Measurements from ENCODE around the gene CYFIP1. TPM values are rescaled to one million over a fixed set of nuclear protein-coding genes. Genes with fewer than 3 reads are reported as not detected.
A peak's percentile ranks its signal among the peaks of the same experiment; 100 is the strongest.

The CYFIP1 gene
- 143 TPM for total RNA-seq (ENCODE audit: unreplicated experiment)
- long read RNA-seq, full-length matches to known transcripts: 1 of 11 reads
- long read RNA-seq, partial matches to known transcripts: 4 of 11 reads
- long read RNA-seq, other reads (novel, unspliced or antisense): 6 of 11 reads

DNA sequence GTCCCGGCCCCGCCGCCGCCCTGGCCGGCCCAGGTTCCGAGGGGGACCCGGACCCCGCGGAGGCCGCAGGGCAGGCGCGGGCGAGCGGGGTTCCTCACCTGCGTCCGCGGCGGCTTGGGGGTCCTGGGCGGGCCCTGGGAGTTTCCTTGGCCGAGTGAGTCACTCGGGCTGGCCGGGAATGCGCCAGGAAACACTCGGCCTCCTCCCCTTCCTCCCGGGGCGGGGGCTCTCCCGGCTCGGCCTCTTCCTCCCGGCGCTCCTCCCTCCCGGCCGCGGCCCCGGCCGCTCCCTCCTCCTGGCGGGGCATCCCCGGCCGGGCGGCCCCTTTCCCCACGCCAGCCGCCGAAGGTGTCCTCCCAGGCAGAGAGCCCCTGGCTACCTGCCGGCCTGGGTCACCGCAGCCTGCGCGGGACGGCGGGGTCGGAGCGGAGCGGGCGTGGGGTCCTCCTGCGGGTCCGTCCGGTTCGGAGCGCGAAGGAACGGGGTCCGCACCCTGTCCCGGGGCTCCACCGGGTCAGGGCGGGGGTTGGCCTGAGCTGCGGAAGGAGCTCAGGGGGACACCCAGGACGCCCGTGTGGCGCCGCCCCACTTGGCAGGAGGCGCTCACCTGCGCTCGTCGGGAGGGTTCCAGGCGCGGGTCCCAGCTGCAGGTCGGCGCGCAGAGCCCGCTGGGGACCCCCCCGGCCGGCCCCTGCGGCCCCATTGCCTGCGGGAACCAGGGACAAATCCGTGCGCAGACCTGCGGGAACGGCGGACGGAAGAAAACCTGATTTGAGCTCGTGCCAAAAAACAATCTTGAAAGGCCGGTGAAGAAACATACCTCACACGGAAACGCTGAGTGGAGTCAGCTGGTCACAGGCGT, at the start of gene CYFIP1:
Gene CYFIP1 (minus strand): TSS at position 180 of the 862 bp plus-strand sequence. CDS start 33,083 bp downstream, outside the sequence.
- peaks cover 5% of the 10 kb centered on the region for H3K4me1 Mint-ChIP-seq (ENCODE audit: low read depth, unreplicated experiment)

DNA sequence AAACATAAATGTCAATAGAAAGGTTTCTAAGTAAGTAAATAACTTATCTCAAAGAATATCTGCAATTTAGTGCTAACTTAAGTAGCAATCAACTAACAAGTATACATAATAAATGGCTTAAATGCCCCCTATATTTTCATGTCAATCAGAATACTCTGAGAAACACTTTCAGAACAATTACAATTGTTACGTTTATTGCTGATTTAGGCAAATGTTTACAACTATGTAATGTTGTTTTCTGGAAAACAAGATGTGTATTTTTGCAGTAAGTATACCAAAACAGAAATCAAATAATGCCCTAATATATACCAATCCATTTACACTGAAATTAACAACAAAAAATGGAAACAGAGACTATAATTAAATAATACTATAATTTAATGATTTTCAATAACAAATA, 46.0 kb upstream of the CYFIP1 start:
- no peaks in the 10 kb centered on the region for H3K36me3 Mint-ChIP-seq (ENCODE audit: unreplicated experiment)
- H3K4me3 Mint-ChIP-seq (ENCODE audit: unreplicated experiment): no peak overlapping the region
- H3K4me1 Mint-ChIP-seq (ENCODE audit: low read depth, unreplicated experiment): no peaks in the 10 kb centered on the region
- DNase-seq: no peak
- no peaks in the 10 kb centered on the region for H3K27me3 Mint-ChIP-seq (ENCODE audit: unreplicated experiment)
- no peaks in the 10 kb centered on the region for H3K9me3 Mint-ChIP-seq (ENCODE audit: unreplicated experiment)
- no peak overlapping the region for H3K27ac Mint-ChIP-seq (ENCODE audit: unreplicated experiment)
- TF ChIP-seq, protein P1, sequence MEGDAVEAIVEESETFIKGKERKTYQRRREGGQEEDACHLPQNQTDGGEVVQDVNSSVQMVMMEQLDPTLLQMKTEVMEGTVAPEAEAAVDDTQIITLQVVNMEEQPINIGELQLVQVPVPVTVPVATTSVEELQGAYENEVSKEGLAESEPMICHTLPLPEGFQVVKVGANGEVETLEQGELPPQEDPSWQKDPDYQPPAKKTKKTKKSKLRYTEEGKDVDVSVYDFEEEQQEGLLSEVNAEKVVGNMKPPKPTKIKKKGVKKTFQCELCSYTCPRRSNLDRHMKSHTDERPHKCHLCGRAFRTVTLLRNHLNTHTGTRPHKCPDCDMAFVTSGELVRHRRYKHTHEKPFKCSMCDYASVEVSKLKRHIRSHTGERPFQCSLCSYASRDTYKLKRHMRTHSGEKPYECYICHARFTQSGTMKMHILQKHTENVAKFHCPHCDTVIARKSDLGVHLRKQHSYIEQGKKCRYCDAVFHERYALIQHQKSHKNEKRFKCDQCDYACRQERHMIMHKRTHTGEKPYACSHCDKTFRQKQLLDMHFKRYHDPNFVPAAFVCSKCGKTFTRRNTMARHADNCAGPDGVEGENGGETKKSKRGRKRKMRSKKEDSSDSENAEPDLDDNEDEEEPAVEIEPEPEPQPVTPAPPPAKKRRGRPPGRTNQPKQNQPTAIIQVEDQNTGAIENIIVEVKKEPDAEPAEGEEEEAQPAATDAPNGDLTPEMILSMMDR (IDR thresholded peaks at IDR 0.05; ENCODE audit: partially characterized antibody, unreplicated experiment): no peak

More for the DNA sequence above, at the start of gene CYFIP1:
- TF ChIP-seq, protein P1 (IDR thresholded peaks at IDR 0.05; ENCODE audit: partially characterized antibody, unreplicated experiment): no peak
- Mint-ChIP-seq H3K36me3 (ENCODE audit: unreplicated experiment) (no peaks in the 10 kb centered on the region), H3K27ac (ENCODE audit: unreplicated experiment) (peak within 1 kb of the TSS; percentile 97), H3K9me3 (ENCODE audit: unreplicated experiment) (peaks cover 19% of the 10 kb centered on the region), H3K27me3 (ENCODE audit: unreplicated experiment) (peaks cover 8% of the 10 kb centered on the region), H3K4me3 (ENCODE audit: unreplicated experiment) (peak within 1 kb of the TSS; percentile 100)
- peak; percentile 83 for DNase-seq

DNA sequence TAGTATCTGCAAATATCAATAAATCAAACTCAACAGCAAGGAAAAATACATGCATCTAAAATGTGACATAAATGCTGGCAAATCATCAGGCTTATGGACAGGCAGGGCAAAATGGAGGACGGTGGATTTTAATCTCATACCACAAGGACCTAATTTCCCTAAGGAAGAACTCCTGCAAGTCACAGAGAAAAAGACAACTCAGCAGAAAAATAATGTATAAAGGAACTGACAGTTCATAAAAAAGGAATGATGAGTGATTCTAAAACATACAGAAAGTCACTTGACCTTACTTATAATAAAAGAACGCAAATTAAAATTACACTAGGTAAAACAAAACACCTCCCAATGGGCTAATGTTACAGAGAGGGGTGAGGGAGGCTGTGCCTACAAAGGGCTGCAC, 42.0 kb upstream of the CYFIP1 start:
- Mint-ChIP-seq H3K4me3 (ENCODE audit: unreplicated experiment) (no peak overlapping the region), H3K9me3 (ENCODE audit: unreplicated experiment) (no peaks in the 10 kb centered on the region), H3K4me1 (ENCODE audit: low read depth, unreplicated experiment) (no peaks in the 10 kb centered on the region), H3K27ac (ENCODE audit: unreplicated experiment) (no peak overlapping the region), H3K36me3 (ENCODE audit: unreplicated experiment) (no peaks in the 10 kb centered on the region), H3K27me3 (ENCODE audit: unreplicated experiment) (no peaks in the 10 kb centered on the region)
- TF ChIP-seq, protein P1 (IDR thresholded peaks at IDR 0.05; ENCODE audit: partially characterized antibody, unreplicated experiment): no peak
- no peak for DNase-seq

DNA sequence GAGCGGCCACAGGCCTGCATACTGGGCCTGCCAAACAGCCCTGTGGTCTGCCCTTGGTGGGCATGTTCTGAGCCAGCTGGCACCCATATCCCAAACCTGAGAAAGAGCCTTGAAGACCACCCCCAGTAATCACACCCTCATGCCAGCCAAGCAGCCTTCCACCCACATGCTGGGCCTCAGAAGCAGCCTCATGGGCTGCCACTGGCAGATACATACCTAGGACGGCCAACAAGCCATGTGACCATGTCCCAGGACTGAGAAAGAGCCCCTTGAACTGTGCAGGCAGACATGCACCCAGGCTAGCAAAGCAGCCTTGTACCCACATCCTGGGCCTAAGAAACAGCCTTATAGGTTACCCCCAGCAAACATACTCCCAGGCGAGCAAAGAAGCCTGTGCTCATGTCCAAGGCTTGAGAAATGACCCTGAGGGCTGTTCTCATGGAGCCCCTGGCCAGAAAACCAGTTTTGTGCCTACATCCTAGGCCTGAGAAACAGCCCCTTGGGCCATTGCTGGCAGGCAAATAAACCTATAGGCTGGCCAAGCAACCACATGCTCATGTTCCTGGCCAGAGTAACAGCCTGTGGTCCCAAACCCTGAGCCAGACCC, 34.3 kb upstream of the CYFIP1 start:
- DNase-seq: no peak
- TF ChIP-seq, protein P1 (IDR thresholded peaks at IDR 0.05; ENCODE audit: partially characterized antibody, unreplicated experiment): no peak
- Mint-ChIP-seq H3K4me1 (ENCODE audit: low read depth, unreplicated experiment) (no peaks in the 10 kb centered on the region), H3K27me3 (ENCODE audit: unreplicated experiment) (no peaks in the 10 kb centered on the region), H3K9me3 (ENCODE audit: unreplicated experiment) (no peaks in the 10 kb centered on the region), H3K36me3 (ENCODE audit: unreplicated experiment) (no peaks in the 10 kb centered on the region), H3K4me3 (ENCODE audit: unreplicated experiment) (no peak overlapping the region), H3K27ac (ENCODE audit: unreplicated experiment) (no peak overlapping the region)
